CD4-positive, alpha-beta T cell treated with Interferon gamma for 1 hour (primary cell): ENCODE results near the gene MDH1.
"Not testable (repeated sequence)": the region's sequence is repeated elsewhere in the genome, so short reads cannot be mapped to it uniquely, and the experiment has no call there.

Source experiments
- DNase-seq: peaks from one replicate; pipeline ENCODE4 v3.0.0-alpha.2; 2020

MDH1 gene

DNA sequence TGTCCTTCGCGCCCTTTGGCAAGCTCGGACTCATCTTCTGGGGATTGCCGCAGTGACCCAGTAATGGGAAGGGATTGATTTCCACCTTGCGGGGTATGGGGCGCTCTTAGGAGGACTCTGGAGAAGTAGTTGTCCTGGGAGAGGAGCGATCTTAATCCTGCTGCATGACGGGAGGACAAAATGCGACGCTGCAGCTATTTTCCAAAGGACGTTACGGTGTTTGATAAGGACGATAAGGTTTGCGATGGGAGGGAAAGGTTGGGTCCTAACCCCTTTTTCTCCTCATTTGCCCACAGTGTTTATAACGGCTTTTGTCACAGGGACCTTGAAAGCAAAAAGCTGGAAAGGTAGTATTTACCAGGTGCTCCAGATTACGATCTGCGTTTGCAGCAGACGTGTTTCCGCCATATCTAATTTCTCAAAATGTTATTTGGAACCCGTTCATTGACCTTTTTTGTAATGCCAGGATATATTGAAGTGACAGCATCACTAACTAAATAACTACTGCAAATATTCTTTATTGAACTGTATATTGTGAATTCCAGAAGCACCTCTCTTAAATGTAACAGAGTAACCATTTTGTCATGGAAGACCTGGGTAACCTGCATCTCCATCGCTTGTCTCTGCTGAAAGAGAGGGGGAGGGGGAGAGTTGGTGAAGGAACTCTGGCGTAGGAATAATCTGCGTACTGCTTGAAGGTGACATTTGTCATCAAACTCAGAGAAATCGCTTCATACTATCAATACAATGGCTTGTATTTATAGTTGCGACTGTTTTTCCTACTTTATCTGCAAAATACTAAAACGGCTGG lies 590 bp downstream of the MDH1 start:
- no peak for DNase-seq

DNA sequence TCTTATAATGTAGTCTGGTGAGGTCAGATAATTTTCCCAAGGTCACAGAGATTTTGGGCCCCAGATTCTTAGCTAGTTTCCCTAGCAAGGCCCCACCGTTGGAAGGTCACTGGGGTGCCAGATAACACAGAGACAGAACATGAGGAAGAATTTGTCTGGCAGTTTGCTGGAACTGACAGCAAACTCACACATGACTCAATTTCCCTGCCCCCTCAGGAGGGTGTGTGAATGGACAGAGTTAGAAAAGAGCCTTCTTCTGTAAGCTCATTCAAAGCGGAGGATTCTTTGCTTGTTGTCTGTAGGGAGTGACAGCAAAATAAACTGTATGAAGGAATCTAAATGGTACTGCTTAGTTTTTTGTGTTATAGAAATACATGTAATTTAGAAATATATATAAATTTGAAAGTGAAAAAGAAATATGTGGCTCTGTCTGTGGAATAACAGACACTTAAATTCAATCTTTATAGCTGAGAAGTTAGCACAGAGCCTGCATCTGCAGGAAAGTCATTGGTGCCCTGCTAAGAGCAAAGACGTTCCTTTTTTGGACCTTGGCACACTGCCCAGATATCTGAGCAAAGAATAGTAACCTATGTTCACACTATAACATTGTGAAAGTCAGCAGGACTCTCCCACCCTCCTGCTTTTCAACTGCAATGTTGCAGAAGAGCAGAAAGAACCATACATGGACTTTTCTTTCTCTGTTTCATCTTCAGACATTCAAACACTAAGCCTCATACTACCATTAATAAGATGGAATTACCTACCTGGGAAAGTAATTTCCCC lies 2.1 kb downstream of the MDH1 start:
- DNase-seq = no peak

DNA sequence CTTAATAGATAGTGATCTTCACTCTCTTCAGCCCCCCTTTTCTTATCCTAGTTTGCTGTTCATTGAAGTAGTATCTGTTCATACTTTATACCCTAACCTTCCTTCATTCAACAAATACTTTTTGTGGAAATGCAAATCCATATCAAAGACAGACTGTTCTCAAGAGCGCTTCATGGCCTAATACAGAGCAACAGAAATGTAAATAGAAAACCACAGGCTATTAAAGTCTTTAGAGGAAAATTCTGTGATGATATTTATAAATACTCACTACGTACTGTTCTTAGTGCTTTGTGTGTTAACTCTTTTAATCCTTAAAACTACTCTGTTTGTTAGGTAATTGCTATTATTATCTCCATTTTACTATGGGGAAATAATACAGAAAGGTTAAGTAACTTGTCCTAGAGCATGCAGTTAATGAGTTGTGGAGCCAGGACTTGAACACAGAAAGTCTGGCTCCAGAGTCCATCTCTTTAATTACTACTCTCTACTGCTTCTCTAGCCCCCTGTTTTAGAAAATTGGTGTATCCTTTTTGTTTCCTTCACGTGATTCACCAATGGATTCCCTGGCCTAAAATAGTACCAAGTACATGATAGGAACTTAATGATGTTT lies 2.9 kb downstream of the MDH1 start:
- no peak for DNase-seq

DNA sequence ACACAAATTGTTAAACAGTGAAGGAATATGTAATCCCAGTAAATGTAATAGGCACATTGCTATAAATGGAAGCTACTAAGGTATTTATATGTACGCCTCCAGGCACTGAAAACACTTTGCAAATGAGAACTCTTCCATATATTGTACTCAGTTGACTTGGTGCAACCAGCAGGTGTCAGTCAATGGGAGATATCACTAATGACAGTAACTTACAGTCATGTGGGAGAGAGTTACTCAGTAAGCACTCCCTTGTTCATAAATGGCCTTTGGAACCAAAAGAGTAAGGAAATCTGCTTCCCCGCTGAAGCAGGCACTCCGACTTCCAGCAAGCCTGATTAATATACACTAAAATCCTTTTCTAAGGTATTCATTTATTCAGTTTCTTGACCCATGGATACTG lies 5.9 kb downstream of the MDH1 start:
- DNase-seq = no peak

GRCh38 chr2:63596401-63596883 lies 7.7 kb downstream of the MDH1 start:
- DNase-seq = no peak

DNA sequence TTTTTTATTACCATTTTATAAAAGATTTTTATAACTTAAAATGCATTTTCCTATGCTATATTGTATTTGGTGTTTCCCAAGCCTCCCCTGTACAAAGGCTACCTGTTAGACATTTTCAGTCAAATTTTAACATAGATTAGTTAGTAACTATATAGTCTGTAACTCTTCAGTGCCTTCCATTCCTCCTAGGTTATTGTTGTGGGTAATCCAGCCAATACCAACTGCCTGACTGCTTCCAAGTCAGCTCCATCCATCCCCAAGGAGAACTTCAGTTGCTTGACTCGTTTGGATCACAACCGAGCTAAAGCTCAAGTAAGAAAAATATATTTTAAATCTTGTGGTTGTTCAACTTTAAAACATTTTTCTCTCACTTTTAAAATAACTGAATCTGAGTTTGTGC lies 10.2 kb downstream of the MDH1 start:
- DNase-seq = no peak

DNA sequence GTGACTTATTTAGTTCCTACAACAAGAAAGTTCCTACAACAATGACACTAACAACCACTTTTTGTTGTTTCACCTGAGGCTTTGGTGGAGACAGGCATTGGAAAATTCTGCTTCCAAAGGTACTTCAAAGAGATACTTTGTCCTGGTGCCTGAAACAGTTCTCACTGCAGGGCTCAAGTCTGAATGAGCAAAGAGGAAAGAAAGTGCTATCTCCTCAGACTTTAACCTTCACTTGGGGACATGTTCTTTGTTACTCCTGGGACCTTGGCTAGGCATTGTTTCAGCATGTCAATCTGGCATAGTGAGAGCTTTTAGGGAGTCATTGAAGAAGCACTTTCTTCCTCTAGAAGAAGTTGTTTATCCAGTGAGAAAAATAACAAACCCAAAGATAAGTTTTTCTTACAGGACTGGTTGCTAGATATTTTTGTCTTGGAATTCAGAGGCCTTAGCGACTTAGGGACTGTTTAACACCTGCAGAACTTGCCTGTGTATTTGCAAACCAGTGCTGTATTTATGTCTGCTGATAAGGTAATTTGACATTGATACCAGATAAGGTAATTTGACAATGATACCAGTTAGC lies 12.2 kb downstream of the MDH1 start:
- no peak for DNase-seq

- no peak for DNase-seq
These were observed 15.9 kb downstream of the MDH1 start for GRCh38 chr2:63604666-63605065.

GRCh38 chr2:63608865-63609264 lies 20.1 kb downstream of the MDH1 start:
- not testable (repeated sequence) for DNase-seq

GRCh38 chr2:63610525-63610924 lies 21.8 kb downstream of the MDH1 start:
- no peak for DNase-seq

DNA sequence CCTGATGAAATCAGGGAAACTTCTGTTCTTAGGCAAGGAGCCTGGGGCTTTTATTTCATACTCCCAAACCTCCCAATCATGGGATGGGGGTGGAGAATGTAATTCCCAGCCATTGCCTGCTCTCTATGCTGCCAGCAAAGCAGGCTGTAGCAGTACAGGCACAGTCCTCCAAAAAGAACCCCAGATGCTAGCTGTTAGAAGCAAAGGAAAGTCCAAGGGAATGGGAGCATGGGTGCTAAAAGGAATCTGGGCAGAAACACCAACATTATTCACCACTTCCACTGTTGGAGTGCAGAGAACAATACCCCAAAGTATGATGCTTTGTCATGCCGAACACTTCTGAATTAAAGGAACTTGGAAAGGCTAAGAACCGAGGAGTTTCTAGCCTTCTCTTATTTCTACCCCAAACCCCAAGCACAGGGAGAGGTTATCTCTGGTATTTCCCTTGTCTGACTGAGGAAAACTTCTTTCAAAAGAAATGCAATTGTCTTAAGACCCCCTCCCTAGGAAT lies 24.7 kb downstream of the MDH1 start:
- DNase-seq = no peak

DNA sequence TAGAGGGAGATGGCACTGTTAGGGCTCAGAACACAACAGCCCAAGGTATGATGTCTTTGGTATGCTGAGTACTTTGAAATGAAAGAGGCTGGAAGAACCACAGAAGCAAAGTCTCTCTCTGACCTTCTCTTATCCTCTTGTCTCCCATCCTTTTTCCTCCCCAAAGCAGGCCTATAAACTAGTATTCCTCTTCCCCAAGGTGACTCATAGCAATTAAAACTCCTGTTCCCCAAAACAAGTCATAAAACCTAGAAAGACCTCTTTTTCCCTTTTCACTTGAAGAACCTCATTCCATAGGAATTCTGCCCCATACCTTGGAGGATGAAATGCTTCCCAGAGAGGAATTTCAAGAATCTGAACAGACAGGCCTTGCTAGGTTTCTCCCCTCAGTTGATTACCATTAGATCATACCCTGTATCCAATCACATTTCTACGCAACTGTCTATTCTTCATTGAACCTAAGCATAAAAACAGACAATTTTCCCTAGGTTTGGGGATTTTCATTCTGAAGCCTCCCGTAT lies 25.7 kb downstream of the MDH1 start:
- DNase-seq = no peak

DNA sequence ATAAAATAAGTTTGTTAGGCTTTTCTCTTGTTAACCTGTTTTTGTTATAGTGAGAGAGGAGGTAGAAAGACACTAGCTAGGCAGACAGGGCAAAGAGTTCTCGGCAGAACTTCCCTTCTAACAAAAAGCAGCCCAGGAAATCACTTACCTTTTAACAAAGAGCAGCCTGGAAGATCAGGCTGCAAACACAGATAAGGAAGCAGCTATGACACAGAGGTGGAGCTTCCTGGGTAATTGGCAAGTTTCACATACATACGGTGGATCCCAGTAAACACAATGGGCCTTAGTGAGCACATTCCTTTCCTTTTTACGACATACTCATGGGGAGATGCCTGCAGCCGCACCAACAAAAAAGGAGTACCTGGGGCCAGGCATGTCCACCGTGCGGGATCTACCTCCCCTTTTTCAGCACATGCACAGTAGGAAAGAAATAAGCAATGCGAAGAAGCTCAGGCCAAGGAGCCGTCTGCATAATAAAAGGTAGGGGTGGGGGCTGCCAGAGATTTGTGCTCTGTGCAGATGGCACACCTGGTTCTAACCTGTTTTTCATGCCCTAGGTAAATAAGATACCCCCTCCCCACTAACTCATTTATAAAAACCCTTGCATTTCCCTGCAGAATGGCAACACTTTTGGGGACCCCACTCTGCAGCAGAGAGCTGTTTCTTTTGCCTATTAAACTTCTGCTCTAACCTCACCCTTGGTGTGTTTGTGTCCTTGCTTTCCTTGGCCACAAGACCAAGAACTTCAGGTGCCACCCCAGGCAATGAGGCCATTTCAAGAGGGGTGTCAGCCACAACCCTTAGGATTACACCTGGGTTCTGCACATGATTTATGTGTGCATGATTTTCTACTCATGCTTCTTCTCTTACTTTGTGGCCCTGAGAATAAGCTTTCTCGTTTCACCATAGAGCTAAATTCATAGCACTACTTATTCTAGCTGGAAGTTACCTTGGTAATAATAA lies 26.5 kb downstream of the MDH1 start:
- no peak for DNase-seq

DNA sequence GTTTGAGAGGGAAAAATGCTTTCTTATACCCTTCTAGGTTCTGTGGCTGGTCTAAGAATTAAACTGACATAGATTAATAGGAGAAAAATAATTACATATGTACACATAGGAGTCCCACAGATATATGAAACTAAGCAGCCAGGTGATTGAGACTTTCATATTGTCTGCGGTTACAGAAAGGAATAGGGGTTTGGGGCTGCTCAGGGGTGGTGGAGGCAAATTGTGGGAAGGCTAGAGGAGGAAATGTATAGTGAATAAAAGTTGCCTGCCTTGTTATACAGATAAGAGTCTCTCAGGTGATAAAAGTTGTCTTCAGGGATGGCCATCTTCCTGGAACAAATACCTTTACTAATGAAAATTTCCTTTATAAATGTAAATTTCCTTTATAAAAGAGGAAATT lies 28.6 kb downstream of the MDH1 start:
- DNase-seq = no peak

DNA sequence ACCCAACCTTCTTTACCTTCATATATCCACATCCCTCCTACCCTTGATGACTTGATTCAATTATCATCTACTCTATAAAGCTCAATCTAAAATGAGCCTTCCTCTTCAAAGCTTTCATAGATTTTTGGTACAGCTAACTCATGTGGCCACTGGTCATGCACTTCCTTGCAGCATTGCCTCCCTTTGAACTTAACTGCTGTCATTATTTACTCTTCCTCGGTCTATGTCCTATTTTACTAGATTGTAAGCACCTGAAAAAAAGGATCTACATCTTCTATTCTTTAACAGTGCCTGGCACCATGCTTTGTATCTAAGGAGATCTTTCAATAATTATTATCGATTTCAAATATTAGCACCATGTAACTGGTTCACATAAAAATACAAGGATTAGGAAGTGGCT lies 30.6 kb downstream of the MDH1 start:
- DNase-seq = no peak

DNA sequence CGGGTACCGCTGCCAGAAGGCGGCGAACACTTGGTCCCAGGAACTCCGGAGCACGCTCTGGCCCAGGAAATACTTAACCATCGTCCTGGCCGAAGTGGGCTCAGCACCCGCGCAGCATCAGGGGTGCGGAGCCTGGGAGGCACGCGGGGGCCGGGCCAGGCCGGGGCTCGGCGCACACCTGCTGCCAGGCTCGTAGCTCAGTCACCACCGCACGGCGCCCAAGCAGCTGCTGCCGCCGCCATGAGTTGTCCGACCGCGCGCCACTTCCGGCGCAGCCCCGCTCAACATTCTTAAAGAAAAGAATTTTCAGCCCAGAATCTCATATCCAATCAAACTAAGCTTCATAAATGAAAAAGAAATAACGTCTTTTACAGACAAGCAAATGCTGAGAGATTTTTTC lies 34.0 kb downstream of the MDH1 start:
- no peak for DNase-seq

DNA sequence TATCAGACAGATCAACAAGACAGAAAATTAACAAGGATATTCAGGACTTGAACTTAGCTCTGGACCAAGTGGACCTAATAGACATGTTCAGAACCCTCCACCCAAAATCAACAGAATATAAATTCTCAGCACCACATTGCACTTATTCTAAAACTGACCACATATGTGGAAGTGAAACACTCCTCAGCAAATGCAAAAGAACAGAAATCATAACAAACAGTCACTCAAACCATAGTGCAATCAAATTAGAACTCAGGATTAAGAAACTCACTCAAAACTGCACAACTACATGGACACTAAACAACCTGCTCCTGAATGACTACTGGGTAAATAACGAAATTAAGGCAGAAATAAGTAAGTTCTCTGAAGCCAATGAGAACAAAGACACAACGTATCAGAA lies 35.0 kb downstream of the MDH1 start:
- DNase-seq = not testable (repeated sequence)

- no peak for DNase-seq
These were observed 39.1 kb downstream of the MDH1 start for GRCh38 chr2:63627866-63628265.

GRCh38 chr2:63628403-63628942 lies 39.7 kb downstream of the MDH1 start:
- no peak for DNase-seq

- no peak for DNase-seq
These were observed 42.7 kb downstream of the MDH1 start for GRCh38 chr2:63631501-63631900.

DNA sequence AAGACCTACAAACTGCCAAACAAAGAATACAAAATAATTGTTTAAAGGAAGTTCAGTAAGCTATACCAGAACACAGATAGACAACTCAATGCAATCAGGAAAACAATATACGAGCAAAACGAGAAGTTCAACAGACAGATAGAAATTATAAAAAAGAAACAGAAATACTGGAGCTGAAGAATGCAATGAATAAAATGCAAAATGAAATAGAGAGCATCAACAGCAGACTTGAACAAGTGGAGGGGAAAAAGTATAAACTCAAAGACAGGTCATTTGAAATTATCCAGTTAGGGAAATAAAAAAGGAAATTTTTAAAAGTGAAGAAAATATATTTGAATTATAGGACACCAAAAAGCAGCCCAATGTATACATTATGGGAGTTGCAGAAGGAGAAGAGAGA lies 43.6 kb downstream of the MDH1 start:
- no peak for DNase-seq
